Endothelial cell of umbilical vein (primary cell): ENCODE measurements around the gene GPR176. TPM values are rescaled to one million over a fixed set of nuclear protein-coding genes. Genes with fewer than 3 reads are reported as not detected.

Experiments
- BruUV-seq: library from RNA; stranded (reverse); fragments of 400-500 nt; replicated peaks from 2 replicates; lab custom pipeline; 2021; lab: Mats Ljungman, UMichigan
- CTCF ChIA-PET: fragments of 300-600, 350-600 bp; sonication (Branson Sonifier 250); formaldehyde crosslinking; loops from one replicate; lab custom pipeline; 2021; ENCODE audit warnings: antibody characterized with exemption, inconsistent platforms; lab: Charles Lee
- POLR2A ChIA-PET: fragments of 300-600, 350-600 bp; sonication (Branson Sonifier 250); formaldehyde crosslinking; loops from one replicate; lab custom pipeline; 2021; ENCODE audit warnings: antibody characterized with exemption, inconsistent platforms; lab: Charles Lee
- DNase-seq: peaks from one replicate; pipeline ENCODE4 v3.0.0-alpha.2; 2011; ENCODE audit warnings: low read depth, low spot score
- FAIRE-seq: peaks from 2 replicates; lab custom pipeline; 2011; peaks lifted over from hg19 to GRCh38; lab: Jason Lieb, UNC
- H2AFZ ChIP-seq: 2 replicates; pipeline ENCODE4 v1.6.0; 2012; ENCODE audit warnings: low read depth, low read length, control low read depth, inconsistent platforms
- H3K27ac ChIP-seq: 2 replicates; pipeline ENCODE4 v1.5.1; 2011; ENCODE audit warnings: low read depth, mild to moderate bottlenecking, control low read depth, low read length, moderate library complexity; ENCODE audit not compliant: insufficient read depth
- H3K27me3 ChIP-seq, 2 experiments: 2 replicates each; pipeline versions ENCODE4 v1.6.0 to v1.6.1; 2011; ENCODE audit warnings: low read length in 2 of 2, mixed read lengths in 1 of 2; ENCODE audit not compliant: control insufficient read depth in 2 of 2, insufficient read depth in 2 of 2
- H3K36me3 ChIP-seq, 2 experiments: 2 replicates in 1 of 2; 3 replicates in 1 of 2; pipeline ENCODE4 v1.5.1; 2011; ENCODE audit warnings: low read length in 2 of 2, mild to moderate bottlenecking in 1 of 2, moderate library complexity in 1 of 2; ENCODE audit not compliant: control insufficient read depth in 2 of 2, insufficient read depth in 2 of 2; ENCODE audit errors: extremely low read depth in 1 of 2
- H3K4me1 ChIP-seq: 3 replicates; pipeline ENCODE4 v1.5.1; 2011; ENCODE audit warnings: mild to moderate bottlenecking, low read length; ENCODE audit not compliant: control insufficient read depth, insufficient read depth; ENCODE audit errors: extremely low read depth
- H3K4me2 ChIP-seq: 2 replicates; pipeline ENCODE4 v1.6.1; 2011; ENCODE audit warnings: low read length, control low read depth, mixed read lengths; ENCODE audit not compliant: insufficient read depth
- H3K4me3 ChIP-seq, 3 experiments: fragments of 200-600 bp in 1 of 3; sonication (generic), shearing (Covaris generic) in 1 of 3; replicated peaks in 1 of 3; 2 replicates each; pipeline ENCODE4 v1.5.1; 2011 to 2016; ENCODE audit warnings: control low read depth in 3 of 3, low read length in 3 of 3, mild to moderate bottlenecking in 2 of 3, inconsistent platforms in 1 of 3, low read depth in 1 of 3, moderate library complexity in 1 of 3; ENCODE audit not compliant: insufficient read depth in 1 of 3
- H3K79me2 ChIP-seq: 2 replicates; pipeline ENCODE4 v1.6.0; 2012; ENCODE audit warnings: low read length, inconsistent platforms; ENCODE audit not compliant: control insufficient read depth, insufficient read depth
- H3K9ac ChIP-seq: replicated peaks from 2 replicates; pipeline ENCODE3; 2011; ENCODE audit warnings: low read length, control low read depth; ENCODE audit not compliant: insufficient read depth; ENCODE audit errors: extremely low read depth
- H3K9me1 ChIP-seq: replicated peaks from 3 replicates; pipeline ENCODE4 v1.6.0; 2011; ENCODE audit warnings: mild to moderate bottlenecking, low read length; ENCODE audit not compliant: control insufficient read depth, insufficient read depth; ENCODE audit errors: extremely low read depth
- H3K9me3 ChIP-seq: replicated peaks from 2 replicates; pipeline ENCODE4 v1.5.1; 2012; ENCODE audit warnings: low read length, inconsistent platforms; ENCODE audit not compliant: control insufficient read depth, insufficient read depth
- H4K20me1 ChIP-seq: replicated peaks from 2 replicates; pipeline ENCODE3; 2011; ENCODE audit warnings: mild to moderate bottlenecking, low read length; ENCODE audit not compliant: control insufficient read depth, insufficient read depth; ENCODE audit errors: extremely low read depth
- CTCF ChIP-seq, 2 donors: IDR thresholded peaks; 1 replicate in 1 of 2; 2 replicates in 1 of 2; pipeline ENCODE4 v1.5.1; 2011; ENCODE audit warnings: low read length in 2 of 2, mild to moderate bottlenecking in 2 of 2, moderate library complexity in 2 of 2, control low read depth in 1 of 2, inconsistent platforms in 1 of 2, low read depth in 1 of 2; ENCODE audit not compliant: insufficient read depth in 1 of 2; ENCODE audit errors: extremely low read depth in 1 of 2
- EZH2 ChIP-seq: IDR thresholded peaks from 2 replicates; pipeline ENCODE4 v1.6.1; 2012; ENCODE audit warnings: borderline replicate concordance, low read depth, mild to moderate bottlenecking, moderate library complexity, low read length, inconsistent platforms; ENCODE audit not compliant: severe bottlenecking
- FOS ChIP-seq: IDR thresholded peaks from 2 replicates; pipeline ENCODE4 v1.6.1; 2011; ENCODE audit warnings: mild to moderate bottlenecking, low read length, moderate library complexity, borderline replicate concordance; ENCODE audit not compliant: insufficient read depth
- GATA2 ChIP-seq: IDR thresholded peaks from 2 replicates; pipeline ENCODE4 v1.7.0; 2011; ENCODE audit warnings: low read depth, mild to moderate bottlenecking, moderate library complexity, mixed read lengths, low read length; ENCODE audit not compliant: insufficient read length, insufficient read depth
- JUN ChIP-seq: IDR thresholded peaks from 2 replicates; pipeline ENCODE4 v1.6.1; 2011; ENCODE audit warnings: borderline replicate concordance, low read depth; ENCODE audit not compliant: insufficient read length, insufficient read depth
- MAX ChIP-seq: IDR thresholded peaks from 2 replicates; pipeline ENCODE4 v1.6.1; 2011; ENCODE audit not compliant: insufficient read depth, insufficient read length
- MYC ChIP-seq: IDR thresholded peaks from one replicate; pipeline ENCODE4 v1.6.1; 2011; ENCODE audit warnings: mild to moderate bottlenecking, low read depth, low read length
- POLR2A ChIP-seq: IDR thresholded peaks from 2 replicates; pipeline ENCODE4 v1.6.1; 2012; ENCODE audit warnings: low read depth, mild to moderate bottlenecking, control low read depth, low read length
- POLR2AphosphoS5 ChIP-seq: IDR thresholded peaks from 2 replicates; pipeline ENCODE4 v1.6.1; 2012; ENCODE audit warnings: low read depth, mild to moderate bottlenecking, control low read depth, low read length, moderate library complexity; ENCODE audit not compliant: insufficient read depth
- dilution Hi-C: fragments of 300-500 bp; cut with MboI; formaldehyde crosslinking; loops from one replicate; pipeline ENCODE4 v1.15.0; 2019; ENCODE audit warnings: low sequenced_read_pairs; ENCODE audit not compliant: extremely low pct_ligation_motif_present
- intact Hi-C: fragments of 100-400 bp; cut with micrococcal nuclease; formaldehyde crosslinking; loops from one replicate; pipeline ENCODE4 v1.10.0; 2022
- polyA plus RNA-seq, 4 experiments: library from polyadenylated mRNA; depleted of rRNA in 3 of 4; stranded (reverse) in 3 of 4; unstranded in 1 of 4; fragments of >200 nt; gene quantifications; 2 replicates each; pipeline versions ENCODE4 v1.2.1 to v1.2.3, GENCODE V29; 2011 to 2012; ENCODE audit warnings: missing spikeins in 1 of 4
- total RNA-seq: library from RNA; stranded (reverse); gene quantifications from 2 replicates; pipeline ENCODE4 v1.2.3, GENCODE V29; 2021

Gene GPR176
- total and polyA plus RNA-seq, 2 donors (not counting 3 experiments of a cell fraction or from before 2014, with no cell fraction given): 35.3 to 68.7 TPM

DNA sequence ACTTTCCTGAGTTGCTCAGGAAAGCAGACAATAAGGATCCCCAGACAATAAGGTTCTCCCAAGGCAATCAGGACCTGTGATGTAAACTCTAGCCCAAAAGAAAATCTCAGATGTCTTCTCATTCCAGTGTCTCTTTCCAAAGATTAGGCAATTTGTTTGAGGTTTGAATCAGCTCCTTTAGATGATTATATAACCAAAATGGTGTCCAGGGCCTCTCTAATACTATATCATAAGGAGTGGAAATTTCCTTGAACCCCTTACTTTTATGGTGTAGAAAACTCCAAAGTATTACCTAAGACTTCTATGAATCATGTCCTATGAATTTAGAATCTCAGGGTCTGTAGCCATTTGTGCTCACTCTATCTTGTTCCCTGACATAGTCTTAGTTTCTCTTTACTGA is 65.9 kb downstream of the GPR176 start:
- no peaks in the 10 kb centered on the region for H3K36me3 ChIP-seq
- H3K27ac ChIP-seq: no peak overlapping the region
- no peak overlapping the region for H3K4me3 ChIP-seq
- H3K9me3 ChIP-seq: no peaks in the 10 kb centered on the region
- H4K20me1 ChIP-seq: peaks cover 2% of the 10 kb centered on the region
- no peaks in the 10 kb centered on the region for H3K9me1 ChIP-seq
- H3K4me2 ChIP-seq: no peak overlapping the region
- H3K9ac ChIP-seq: no peak overlapping the region
- FAIRE-seq (no peak), DNase-seq (no peak)
- TF ChIP-seq POLR2AphosphoS5: no peak
- no peak for TF ChIP-seq MYC
- no peak for TF ChIP-seq POLR2A
- TF ChIP-seq CTCF (IDR thresholded peaks at IDR 0.05; ENCODE audit: extremely low read depth in 1 of 2, insufficient read depth in 1 of 2, low read depth in 1 of 2, low read length in 2 of 2): no peak
- no peak for TF ChIP-seq FOS
- no peak for TF ChIP-seq JUN
- TF ChIP-seq EZH2: no peak
- no peak for TF ChIP-seq GATA2
- no peak for TF ChIP-seq MAX
- H2AFZ ChIP-seq: no peak overlapping the region
- H3K4me1 ChIP-seq: peaks cover 15% of the 10 kb centered on the region
- POLR2A ChIA-PET: no interaction called here
- H3K79me2 ChIP-seq: peaks cover 11% of the 10 kb centered on the region
- intact Hi-C loops (no loop called here), dilution Hi-C loops (no loop called here)
- no TSS peak for BruUV-seq
- H3K27me3 ChIP-seq: no peaks in the 10 kb centered on the region
- CTCF ChIA-PET: no interaction called here
